ENCODE results near the gene TCF12.
"Not testable (repeated sequence)": the region's sequence is repeated elsewhere in the genome, so short reads cannot be mapped to it uniquely, and the experiment has no call there.

Gene TCF12

GRCh38 chr15:57086857-57087427 is 168.5 kb downstream of the TCF12 start:
- in situ Hi-C loops (cut with MboI; ENCODE audit: low sequenced_read_pairs) = no loop called here

- in situ Hi-C loops (cut with MboI; ENCODE audit: low sequenced_read_pairs) = no loop called here
Observed at GRCh38 chr15:57089815-57090495, 171.5 kb downstream of the TCF12 start.

- in situ Hi-C loops (cut with MboI; ENCODE audit: low sequenced_read_pairs) = no loop called here
Observed at GRCh38 chr15:57090496-57090859, 172.0 kb downstream of the TCF12 start.

- in situ Hi-C loops (cut with MboI; ENCODE audit: low sequenced_read_pairs) = no loop called here
Observed at GRCh38 chr15:57091636-57092035, 173.2 kb downstream of the TCF12 start.

GRCh38 chr15:57092252-57092651 is 173.8 kb downstream of the TCF12 start:
- in situ Hi-C loops (cut with MboI; ENCODE audit: low sequenced_read_pairs) = no loop called here

GRCh38 chr15:57094321-57095257 is 176.1 kb downstream of the TCF12 start:
- in situ Hi-C loops (cut with MboI; ENCODE audit: low sequenced_read_pairs) = no loop called here

- in situ Hi-C loops (cut with MboI; ENCODE audit: low sequenced_read_pairs) = no loop called here
Observed at GRCh38 chr15:57095896-57096295, 177.5 kb downstream of the TCF12 start.

GRCh38 chr15:57097246-57097645 is 178.8 kb downstream of the TCF12 start:
- in situ Hi-C loops (cut with MboI; ENCODE audit: low sequenced_read_pairs) = no loop called here

GRCh38 chr15:57097919-57098543 is 179.6 kb downstream of the TCF12 start:
- in situ Hi-C loops (cut with MboI; ENCODE audit: low sequenced_read_pairs) = not testable (repeated sequence)

- in situ Hi-C loops (cut with MboI; ENCODE audit: low sequenced_read_pairs) = no loop called here
Observed at GRCh38 chr15:57098896-57099295, 180.5 kb downstream of the TCF12 start.

- in situ Hi-C loops (cut with MboI; ENCODE audit: low sequenced_read_pairs) = no loop called here
Observed at GRCh38 chr15:57100136-57100539, 181.7 kb downstream of the TCF12 start.

GRCh38 chr15:57102858-57103257 is 184.4 kb downstream of the TCF12 start:
- in situ Hi-C loops (cut with MboI; ENCODE audit: low sequenced_read_pairs) = no loop called here

GRCh38 chr15:57108296-57108695 is 189.9 kb downstream of the TCF12 start:
- in situ Hi-C loops (cut with MboI; ENCODE audit: low sequenced_read_pairs) = no loop called here

- in situ Hi-C loops (cut with MboI; ENCODE audit: low sequenced_read_pairs) = no loop called here
Observed at GRCh38 chr15:57109005-57109404, 190.6 kb downstream of the TCF12 start.

- in situ Hi-C loops (cut with MboI; ENCODE audit: low sequenced_read_pairs) = no loop called here
Observed at GRCh38 chr15:57111002-57111401, 192.6 kb downstream of the TCF12 start.

- in situ Hi-C loops (cut with MboI; ENCODE audit: low sequenced_read_pairs) = no loop called here
Observed at GRCh38 chr15:57112178-57112577, 193.7 kb downstream of the TCF12 start.

- in situ Hi-C loops (cut with MboI; ENCODE audit: low sequenced_read_pairs) = no loop called here
Observed at GRCh38 chr15:57114070-57114469, 195.6 kb downstream of the TCF12 start.

GRCh38 chr15:57118013-57118799 is 199.8 kb downstream of the TCF12 start:
- in situ Hi-C loops (cut with MboI; ENCODE audit: low sequenced_read_pairs) = no loop called here

GRCh38 chr15:57122080-57122840 is 203.8 kb downstream of the TCF12 start:
- in situ Hi-C loops (cut with MboI; ENCODE audit: low sequenced_read_pairs) = no loop called here

- in situ Hi-C loops (cut with MboI; ENCODE audit: low sequenced_read_pairs) = no loop called here
Observed at GRCh38 chr15:57124036-57124435, 205.6 kb downstream of the TCF12 start.

Data from hTERT RPE-1 (cell line).